ENCODE measurements around the gene PRSS56. TPM values are rescaled to one million over a fixed set of nuclear protein-coding genes. Genes with fewer than 3 reads are reported as not detected.

PRSS56 gene
- total and polyA plus RNA-seq, 3 donors from 2014 or later: 0.86 to 1.2 (median 0.87) TPM

DNA sequence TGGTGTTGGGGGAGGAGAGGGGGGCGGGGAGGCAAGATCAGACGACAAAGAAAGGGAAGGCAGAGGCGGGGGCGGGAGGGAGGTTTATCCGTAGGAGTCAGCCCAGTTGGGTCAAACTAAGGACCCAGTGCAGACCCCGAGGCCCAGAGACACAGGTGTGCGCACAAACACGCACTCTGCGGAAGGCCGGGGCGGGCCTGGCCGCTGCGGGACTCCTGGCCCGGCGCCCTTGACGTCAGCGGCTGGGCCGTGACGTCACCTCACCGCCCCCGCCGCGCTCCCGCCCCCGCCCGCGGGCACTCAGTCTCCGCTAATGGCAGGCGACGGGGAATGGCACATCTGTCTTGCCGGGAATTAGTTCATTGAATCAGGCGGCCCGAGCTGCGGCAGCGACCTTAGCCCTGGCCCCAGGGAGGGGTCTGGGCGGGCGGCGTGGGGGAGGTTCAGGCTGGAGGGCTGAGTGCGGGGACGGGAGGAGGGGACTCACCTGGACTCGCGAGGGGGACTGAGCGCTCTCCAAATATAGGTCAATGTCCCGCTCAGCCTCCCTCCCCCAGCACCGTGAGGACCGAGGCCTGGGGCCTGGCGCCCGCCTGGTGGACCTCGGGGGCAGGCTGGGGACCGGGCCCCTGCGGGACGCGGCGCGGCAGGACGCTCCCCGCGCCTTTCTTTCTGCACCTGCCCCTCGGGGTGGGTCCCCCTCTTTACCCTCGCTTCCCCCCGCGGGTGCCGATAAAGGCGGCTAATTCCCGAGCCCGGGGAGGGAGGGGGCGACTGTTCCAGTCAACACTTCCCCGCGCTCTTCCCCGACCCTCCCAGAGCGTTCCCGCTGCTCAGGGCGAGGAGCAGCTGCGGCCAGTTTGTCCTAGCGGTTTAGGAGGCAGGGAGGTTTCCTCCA, 17.0 kb upstream of the PRSS56 start:
- intact Hi-C loops (cut with DNase I; ENCODE audit: low total_unique reads): no loop called here
- H3K4me1 ChIP-seq: peaks cover 22% of the 10 kb centered on the region
- peak overlapping the region; percentile 56 to 66 for H3K4me3 ChIP-seq
- H3K27ac ChIP-seq: peak overlapping the region in 1 of 2 donors; percentile 73
- H3K36me3 ChIP-seq (ENCODE audit: low read depth, missing control alignments): no peaks in the 10 kb centered on the region
- TF ChIP-seq, protein P1, sequence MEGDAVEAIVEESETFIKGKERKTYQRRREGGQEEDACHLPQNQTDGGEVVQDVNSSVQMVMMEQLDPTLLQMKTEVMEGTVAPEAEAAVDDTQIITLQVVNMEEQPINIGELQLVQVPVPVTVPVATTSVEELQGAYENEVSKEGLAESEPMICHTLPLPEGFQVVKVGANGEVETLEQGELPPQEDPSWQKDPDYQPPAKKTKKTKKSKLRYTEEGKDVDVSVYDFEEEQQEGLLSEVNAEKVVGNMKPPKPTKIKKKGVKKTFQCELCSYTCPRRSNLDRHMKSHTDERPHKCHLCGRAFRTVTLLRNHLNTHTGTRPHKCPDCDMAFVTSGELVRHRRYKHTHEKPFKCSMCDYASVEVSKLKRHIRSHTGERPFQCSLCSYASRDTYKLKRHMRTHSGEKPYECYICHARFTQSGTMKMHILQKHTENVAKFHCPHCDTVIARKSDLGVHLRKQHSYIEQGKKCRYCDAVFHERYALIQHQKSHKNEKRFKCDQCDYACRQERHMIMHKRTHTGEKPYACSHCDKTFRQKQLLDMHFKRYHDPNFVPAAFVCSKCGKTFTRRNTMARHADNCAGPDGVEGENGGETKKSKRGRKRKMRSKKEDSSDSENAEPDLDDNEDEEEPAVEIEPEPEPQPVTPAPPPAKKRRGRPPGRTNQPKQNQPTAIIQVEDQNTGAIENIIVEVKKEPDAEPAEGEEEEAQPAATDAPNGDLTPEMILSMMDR (IDR thresholded peaks at IDR 0.05): no peak
- TF ChIP-seq POLR2A (IDR thresholded peaks at IDR 0.05): no peak
- DNase-seq: peak; percentile 60
- 1 to 3% methylated on average over 7 to 74 of the region's 75 CpGs for WGBS, 2 donors
- no peaks in the 10 kb centered on the region for H3K9me3 ChIP-seq
- H3K27me3 ChIP-seq: no peaks in the 10 kb centered on the region

DNA sequence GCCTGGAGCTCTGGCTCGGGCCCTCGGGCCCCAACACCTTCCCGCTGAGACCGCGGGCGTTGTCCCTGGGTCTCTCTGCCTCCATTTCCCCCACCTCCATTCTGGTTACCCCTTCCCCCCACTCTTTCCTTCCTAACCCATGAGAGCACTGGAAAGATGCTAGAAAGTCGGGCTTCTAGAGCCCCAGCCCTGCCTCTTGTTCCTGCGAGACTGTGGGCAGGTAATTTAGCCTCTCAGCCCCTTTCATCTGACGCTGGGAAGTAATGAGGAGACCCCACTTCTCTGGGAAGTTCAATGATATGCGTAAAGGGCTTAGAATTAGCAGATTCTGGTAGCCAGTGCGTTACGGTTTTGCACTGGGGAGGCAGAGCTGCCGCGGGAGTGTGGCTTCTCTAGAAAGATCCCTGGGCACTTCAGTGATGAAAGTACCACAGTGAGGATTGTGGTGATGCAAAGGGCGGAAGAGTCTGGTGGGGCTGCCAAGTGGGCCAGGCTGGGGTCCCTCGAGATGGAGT, 16.3 kb upstream of the PRSS56 start:
- Histone ChIP-seq H3K27ac (no peak overlapping the region), H3K9me3 (no peaks in the 10 kb centered on the region), H3K4me3 (peak overlapping the region; percentile 56 to 66), H3K36me3 (ENCODE audit: low read depth, missing control alignments) (no peaks in the 10 kb centered on the region), H3K27me3 (no peaks in the 10 kb centered on the region), H3K4me1 (peaks cover 22% of the 10 kb centered on the region)
- intact Hi-C loops (cut with DNase I; ENCODE audit: low total_unique reads): no loop called here
- no peak for DNase-seq
- 38 to 43% methylated on average over 14 to 16 of the region's 16 CpGs for WGBS, 2 donors
- TF ChIP-seq, protein P1 (IDR thresholded peaks at IDR 0.05): no peak
- TF ChIP-seq POLR2A (IDR thresholded peaks at IDR 0.05): no peak

DNA sequence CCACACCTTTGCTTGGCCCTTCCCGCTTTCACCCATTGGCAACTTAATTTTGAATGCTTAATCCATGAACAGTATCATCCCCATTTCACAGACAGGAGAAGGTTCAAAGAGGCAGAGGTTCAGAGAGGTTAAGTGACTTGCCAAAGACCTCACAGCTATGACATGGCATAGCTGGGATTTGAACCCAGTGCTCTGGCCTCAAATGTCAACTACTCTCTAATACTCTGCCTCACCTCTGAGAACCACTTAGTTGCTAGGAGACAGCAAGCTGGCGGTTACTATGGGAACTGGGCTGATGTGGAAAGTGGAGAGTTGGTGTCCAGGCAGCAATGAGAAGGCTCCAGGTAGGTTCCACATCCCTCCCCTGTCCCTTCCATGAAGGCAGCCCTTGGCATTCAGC, 15.8 kb upstream of the PRSS56 start:
- DNase-seq: no peak
- peaks cover 22% of the 10 kb centered on the region for H3K4me1 ChIP-seq
- no peaks in the 10 kb centered on the region for H3K27me3 ChIP-seq
- WGBS, 2 donors: 76 to 96% methylated on average over 2 of the region's 2 CpGs
- no peak overlapping the region for H3K4me3 ChIP-seq
- H3K9me3 ChIP-seq: no peaks in the 10 kb centered on the region
- intact Hi-C loops (cut with DNase I; ENCODE audit: low total_unique reads): no loop called here
- TF ChIP-seq, protein P1 (IDR thresholded peaks at IDR 0.05): no peak
- TF ChIP-seq POLR2A (IDR thresholded peaks at IDR 0.05): no peak
- H3K36me3 ChIP-seq (ENCODE audit: low read depth, missing control alignments): no peaks in the 10 kb centered on the region
- H3K27ac ChIP-seq: no peak overlapping the region

DNA sequence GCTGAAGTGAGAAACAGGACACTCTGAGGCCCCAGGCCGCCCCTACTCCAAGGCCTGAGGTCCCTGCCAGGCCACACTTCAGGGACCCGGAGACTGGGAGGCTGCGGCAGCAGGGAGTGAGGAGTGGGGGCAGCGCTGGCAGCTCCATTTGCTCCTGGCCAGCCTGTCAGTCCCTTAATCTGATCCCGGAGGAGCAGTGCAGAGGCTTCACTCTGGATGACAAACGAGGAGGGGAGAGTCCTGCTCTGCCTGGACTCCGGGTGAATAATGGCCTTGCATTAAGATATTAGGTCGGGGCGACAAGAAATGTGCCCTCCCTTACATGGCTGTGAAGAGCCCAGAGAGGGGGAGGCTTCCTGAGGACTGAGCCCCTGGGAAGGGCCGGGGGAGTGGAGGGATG, 14.3 kb upstream of the PRSS56 start:
- intact Hi-C loops (cut with DNase I; ENCODE audit: low total_unique reads): no loop called here
- WGBS, 2 donors: 53 to 81% methylated on average over 9 to 10 of the region's 10 CpGs
- TF ChIP-seq, protein P1 (IDR thresholded peaks at IDR 0.05): no peak
- TF ChIP-seq POLR2A (IDR thresholded peaks at IDR 0.05): no peak
- Histone ChIP-seq H3K4me1 (peaks cover 22% of the 10 kb centered on the region), H3K4me3 (no peak overlapping the region), H3K27ac (no peak overlapping the region), H3K9me3 (no peaks in the 10 kb centered on the region), H3K36me3 (ENCODE audit: low read depth, missing control alignments) (no peaks in the 10 kb centered on the region), H3K27me3 (no peaks in the 10 kb centered on the region)
- no peak for DNase-seq

Data from testis (tissue), 3 donors.